ENCODE results near the gene RNF186. TPM values are rescaled to one million over a fixed set of nuclear protein-coding genes. Genes with fewer than 3 reads are reported as not detected.

Gene RNF186
- total RNA-seq, 1 experiment from 2014 or later, result not detected

GRCh38 chr1:19835578-19835977 lies 20.5 kb upstream of the RNF186 start:
- no peak overlapping the region for H3K27ac Mint-ChIP-seq

GRCh38 chr1:19831441-19831840 lies 16.4 kb upstream of the RNF186 start:
- CTCF ChIA-PET, result no interaction called here

More at GRCh38 chr1:19835578-19835977, 20.5 kb upstream of the RNF186 start:
- H3K9me3 Mint-ChIP-seq, result peaks cover 15% of the 10 kb centered on the region
- ATAC-seq (no peak), DNase-seq (ENCODE audit: low spot score) (no peak)
- no peaks in the 10 kb centered on the region for H3K4me1 Mint-ChIP-seq
- ChIA-PET CTCF (no interaction called here), POLR2A (no interaction called here)
- no peak overlapping the region for H3K4me3 Mint-ChIP-seq
- no peaks in the 10 kb centered on the region for H3K36me3 Mint-ChIP-seq
- peaks cover 2% of the 10 kb centered on the region for H3K27me3 Mint-ChIP-seq (ENCODE audit: low read depth)
- no peak for TF ChIP-seq ZBTB43 (CRISPR knock-in tag; IDR thresholded peaks at IDR 0.05)
- no peak for TF ChIP-seq EMX1 (CRISPR knock-in tag; IDR thresholded peaks at IDR 0.05)
- no peak for TF ChIP-seq USF2 (CRISPR knock-in tag; IDR thresholded peaks at IDR 0.05)
- no peak for TF ChIP-seq E2F5 (CRISPR knock-in tag; IDR thresholded peaks at IDR 0.05)
- no peak for TF ChIP-seq NFATC4 (CRISPR knock-in tag; IDR thresholded peaks at IDR 0.05)

GRCh38 chr1:19828546-19828945 lies 13.5 kb upstream of the RNF186 start:
- H3K4me1 Mint-ChIP-seq, result peaks cover 13% of the 10 kb centered on the region
- peaks cover 31% of the 10 kb centered on the region for H3K9me3 Mint-ChIP-seq
- ATAC-seq (no peak), DNase-seq (ENCODE audit: low spot score) (no peak)
- H3K4me3 Mint-ChIP-seq, result no peak overlapping the region
- ChIA-PET POLR2A (no interaction called here), CTCF (no interaction called here)
- H3K36me3 Mint-ChIP-seq, result no peaks in the 10 kb centered on the region
- H3K27ac Mint-ChIP-seq, result no peak overlapping the region
- H3K27me3 Mint-ChIP-seq (ENCODE audit: low read depth), result peaks cover 9% of the 10 kb centered on the region; the same call in 1 of the 2 replicates
- TF ChIP-seq SMAD3 (CRISPR knock-in tag; IDR thresholded peaks at IDR 0.05; ENCODE audit: borderline replicate concordance), result no peak
- TF ChIP-seq FOXP4 (CRISPR knock-in tag; IDR thresholded peaks at IDR 0.05), result no peak
- no peak for TF ChIP-seq ZBTB43 (CRISPR knock-in tag; IDR thresholded peaks at IDR 0.05)
- no peak for TF ChIP-seq ZNF396 (CRISPR knock-in tag; IDR thresholded peaks at IDR 0.05; ENCODE audit: borderline replicate concordance)
- no peak for TF ChIP-seq ZNF512 (CRISPR knock-in tag; IDR thresholded peaks at IDR 0.05; ENCODE audit: borderline replicate concordance)
- TF ChIP-seq CDX4 (CRISPR knock-in tag; IDR thresholded peaks at IDR 0.05; ENCODE audit: borderline replicate concordance), result no peak
- TF ChIP-seq ETV6 (CRISPR knock-in tag; IDR thresholded peaks at IDR 0.05), result no peak
- no peak for TF ChIP-seq ELF4 (CRISPR knock-in tag; IDR thresholded peaks at IDR 0.05; ENCODE audit: low read depth)
- TF ChIP-seq FOXP1 (CRISPR knock-in tag; IDR thresholded peaks at IDR 0.05; ENCODE audit: borderline replicate concordance), result no peak

More at GRCh38 chr1:19831441-19831840, 16.4 kb upstream of the RNF186 start:
- Mint-ChIP-seq H3K27me3 (ENCODE audit: low read depth) (peaks cover 4% of the 10 kb centered on the region; the same call in 1 of the 2 replicates), H3K27ac (no peak overlapping the region), H3K9me3 (peaks cover 28% of the 10 kb centered on the region), H3K4me3 (no peak overlapping the region), H3K36me3 (no peaks in the 10 kb centered on the region), H3K4me1 (no peaks in the 10 kb centered on the region)
- POLR2A ChIA-PET, result no interaction called here
- DNase-seq (ENCODE audit: low spot score), result no peak
- ATAC-seq, result no peak
- TF ChIP-seq ZNF396 (CRISPR knock-in tag; IDR thresholded peaks at IDR 0.05; ENCODE audit: borderline replicate concordance) (no peak), GTF2I (CRISPR knock-in tag; conservative IDR thresholded peaks at IDR 0.05) (no peak), ZNF219 (CRISPR knock-in tag; IDR thresholded peaks at IDR 0.05; ENCODE audit: borderline replicate concordance) (no peak), MYBL2 (CRISPR knock-in tag; IDR thresholded peaks at IDR 0.05) (no peak), MLX (CRISPR knock-in tag; IDR thresholded peaks at IDR 0.05) (no peak), E2F5 (CRISPR knock-in tag; IDR thresholded peaks at IDR 0.05) (no peak)

All from WTC11 (cell line).